HG02852 (cell line): ENCODE results near the gene MARS1.

Experiments
- ATAC-seq: cut with Tn5 transposase; IDR thresholded peaks from one replicate; pipeline ENCODE4 v1.9.1; 2021; ENCODE audit warnings: mild to moderate bottlenecking, moderate library complexity; ENCODE audit not compliant: unreplicated experiment

The MARS1 gene

DNA sequence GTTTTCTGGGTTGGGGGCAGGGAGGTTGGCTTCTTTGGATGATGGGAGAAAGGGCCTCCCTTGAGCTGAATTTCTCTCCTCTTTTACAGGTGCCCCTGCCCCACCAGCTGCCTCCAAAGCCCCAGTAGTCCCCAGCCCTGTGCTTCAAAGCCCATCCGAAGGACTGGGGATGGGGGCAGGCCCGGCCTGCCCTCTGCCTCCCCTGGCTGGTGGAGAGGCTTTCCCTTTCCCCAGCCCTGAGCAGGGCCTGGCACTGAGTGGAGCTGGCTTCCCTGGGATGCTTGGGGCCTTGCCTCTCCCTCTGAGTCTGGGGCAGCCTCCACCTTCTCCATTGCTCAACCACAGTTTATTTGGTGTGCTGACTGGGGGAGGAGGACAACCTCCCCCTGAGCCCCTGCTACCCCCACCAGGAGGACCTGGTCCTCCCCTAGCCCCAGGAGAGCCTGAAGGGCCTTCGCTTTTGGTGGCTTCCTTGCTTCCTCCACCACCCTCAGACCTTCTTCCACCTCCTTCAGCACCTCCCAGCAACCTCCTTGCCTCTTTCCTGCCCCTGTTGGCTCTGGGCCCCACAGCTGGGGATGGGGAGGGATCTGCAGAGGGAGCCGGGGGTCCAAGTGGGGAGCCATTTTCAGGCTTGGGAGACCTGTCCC, 38.7 kb downstream of the MARS1 start:
- no peak for ATAC-seq

GRCh38 chr12:57527184-57527583, 39.3 kb downstream of the MARS1 start:
- ATAC-seq, result no peak

DNA sequence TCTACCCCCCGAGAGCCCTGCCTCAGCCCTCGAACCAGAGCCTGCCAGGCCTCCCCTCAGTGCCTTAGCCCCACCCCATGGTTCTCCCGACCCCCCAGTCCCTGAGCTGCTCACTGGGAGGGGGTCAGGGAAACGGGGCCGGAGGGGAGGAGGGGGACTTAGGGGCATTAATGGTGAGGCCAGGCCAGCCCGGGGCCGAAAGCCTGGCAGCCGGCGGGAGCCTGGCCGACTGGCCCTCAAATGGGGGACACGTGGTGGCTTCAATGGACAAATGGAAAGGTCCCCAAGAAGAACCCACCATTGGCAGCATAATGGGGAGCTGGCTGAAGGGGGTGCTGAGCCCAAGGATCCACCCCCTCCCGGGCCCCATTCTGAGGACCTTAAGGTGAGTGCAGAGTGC, 40.3 kb downstream of the MARS1 start:
- no peak for ATAC-seq

DNA sequence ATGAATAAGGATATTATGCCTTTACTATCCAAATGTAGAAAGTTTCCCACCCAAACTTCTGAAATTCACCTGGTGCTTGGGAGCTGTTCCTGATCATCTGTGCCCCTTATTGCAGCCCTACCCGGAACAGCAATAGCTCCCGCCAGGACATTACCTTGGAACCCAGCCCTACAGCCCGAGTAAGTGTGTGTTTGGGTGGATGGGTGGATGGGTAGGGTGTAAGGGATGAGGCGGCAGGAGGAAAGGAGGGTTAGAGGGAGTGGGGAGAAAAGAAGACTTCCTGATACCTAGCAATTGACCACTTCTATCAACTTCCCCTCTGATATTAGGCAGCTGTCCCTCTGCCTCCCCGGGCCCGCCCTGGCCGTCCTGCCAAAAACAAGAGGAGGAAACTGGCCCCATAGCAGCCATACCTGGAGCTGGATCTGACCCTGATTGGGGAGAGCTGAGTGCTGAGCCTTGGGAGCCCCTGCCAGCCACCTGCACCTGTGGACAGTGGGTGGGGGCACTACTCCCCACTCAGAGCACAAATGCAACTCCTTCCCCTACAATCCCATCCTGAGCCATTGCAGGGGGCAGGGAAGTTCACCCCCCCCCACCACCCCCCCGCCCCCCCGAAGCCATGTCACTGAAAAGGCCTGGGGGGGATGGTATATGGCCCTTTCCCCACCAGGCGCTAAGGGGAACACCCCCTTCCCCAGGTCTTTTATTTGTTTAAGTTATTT, 41.1 kb downstream of the MARS1 start:
- no peak for ATAC-seq

- no peak for ATAC-seq
Observed at GRCh38 chr12:57529831-57530230, 42.0 kb downstream of the MARS1 start.

DNA sequence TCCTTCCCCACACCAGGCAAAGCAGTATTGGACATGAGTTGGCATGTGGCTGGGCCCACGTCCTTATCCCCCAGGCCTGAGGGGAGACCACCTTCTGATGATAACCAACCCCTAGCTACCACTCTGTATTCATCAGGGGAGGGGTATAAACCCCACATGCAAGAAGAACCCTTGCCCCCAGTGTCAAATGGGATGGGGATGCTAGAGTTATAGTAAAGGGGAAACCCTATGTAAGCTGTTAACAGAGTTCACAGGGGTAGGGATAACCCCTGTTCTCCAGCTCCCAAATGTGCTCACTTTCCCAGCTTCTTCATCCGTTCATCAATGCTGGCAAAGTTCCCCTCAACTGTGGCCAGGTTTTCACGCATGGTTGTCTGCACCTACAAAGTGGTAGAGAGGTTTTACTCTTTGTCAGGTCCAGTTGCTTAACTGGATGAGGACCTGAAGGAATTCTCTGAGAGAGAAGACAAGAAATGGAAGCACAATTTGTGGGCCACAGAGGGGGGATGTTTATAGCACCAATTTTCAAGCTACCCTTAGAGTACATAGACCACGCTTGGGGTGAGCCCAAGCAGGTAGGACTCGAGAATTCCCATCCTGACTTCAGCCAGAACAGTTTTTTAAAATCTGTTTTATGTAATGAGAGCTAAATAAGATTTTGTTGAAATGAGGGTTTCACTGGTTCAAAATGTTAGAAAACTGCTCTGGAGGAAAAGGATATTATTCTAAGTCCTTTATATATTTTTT, 42.7 kb downstream of the MARS1 start:
- no peak for ATAC-seq

DNA sequence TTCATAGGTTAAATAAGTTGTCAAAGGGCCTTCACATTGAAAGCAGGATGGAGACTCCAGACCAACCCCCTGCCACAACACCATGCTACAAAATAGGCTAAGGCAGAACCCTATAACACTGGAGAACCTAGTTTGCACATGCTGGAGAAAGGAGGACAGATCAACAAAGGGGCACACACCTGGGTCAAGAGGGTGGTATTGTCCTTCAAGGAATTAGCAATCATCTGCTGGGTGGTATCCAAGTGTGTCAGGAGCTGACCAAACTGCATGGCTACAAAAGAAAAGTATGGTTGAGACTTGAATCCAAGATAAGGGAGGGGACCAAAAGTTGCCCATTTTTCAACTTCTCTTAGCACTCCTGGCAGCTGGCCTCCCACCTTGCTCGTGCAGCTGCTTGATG, 44.0 kb downstream of the MARS1 start:
- no peak for ATAC-seq

- no peak for ATAC-seq
Observed at GRCh38 chr12:57533108-57533507, 45.2 kb downstream of the MARS1 start.

GRCh38 chr12:57534250-57534649, 46.4 kb downstream of the MARS1 start:
- no peak for ATAC-seq

- no peak for ATAC-seq
Observed at GRCh38 chr12:57534991-57535543, 47.2 kb downstream of the MARS1 start.

- no peak for ATAC-seq
Observed at GRCh38 chr12:57535764-57536596, 48.1 kb downstream of the MARS1 start.

GRCh38 chr12:57536597-57536942, 48.7 kb downstream of the MARS1 start:
- no peak for ATAC-seq

GRCh38 chr12:57539134-57539768, 51.4 kb downstream of the MARS1 start:
- ATAC-seq, result no peak

DNA sequence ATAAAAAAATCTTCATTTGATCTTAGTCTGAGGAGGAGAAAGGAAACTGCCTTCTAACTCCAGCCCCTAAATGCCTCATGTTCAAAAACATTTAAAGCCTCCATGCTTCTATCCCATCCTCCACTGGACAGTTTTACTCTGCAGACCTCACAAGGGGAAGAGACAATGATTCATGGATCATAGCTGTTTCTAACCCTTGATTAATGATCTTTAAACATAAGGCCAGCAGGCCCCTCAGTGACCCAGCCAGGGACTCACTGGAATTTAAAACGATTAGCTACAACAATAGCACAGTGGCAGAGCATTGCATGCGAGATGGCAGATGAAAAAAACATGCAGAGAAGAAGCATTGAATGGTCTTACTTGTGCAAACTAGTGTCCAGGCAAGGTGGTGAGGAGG, 53.1 kb downstream of the MARS1 start:
- ATAC-seq, result no peak

DNA sequence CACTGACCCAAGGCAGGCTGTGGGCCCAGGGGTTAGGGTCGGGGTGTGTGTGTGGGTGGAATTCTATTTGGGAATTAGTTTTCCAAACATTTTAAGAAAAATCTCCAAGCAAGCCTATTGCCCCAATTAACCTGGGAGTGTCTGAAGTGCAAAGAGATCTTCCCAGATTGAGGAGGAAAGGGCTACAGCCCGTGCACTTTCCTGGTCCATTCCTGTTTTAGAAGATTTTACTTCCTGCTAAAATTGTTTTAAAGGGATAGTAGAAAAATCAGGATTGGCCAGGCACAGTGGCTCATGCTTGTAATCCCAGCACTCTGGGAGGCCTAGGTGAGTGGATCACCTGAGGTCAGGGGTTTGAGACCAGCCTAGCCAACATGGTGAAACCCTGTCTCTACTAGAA, 53.8 kb downstream of the MARS1 start:
- ATAC-seq, result no peak

- ATAC-seq, result no peak
Observed at GRCh38 chr12:57543581-57543980, 55.7 kb downstream of the MARS1 start.

DNA sequence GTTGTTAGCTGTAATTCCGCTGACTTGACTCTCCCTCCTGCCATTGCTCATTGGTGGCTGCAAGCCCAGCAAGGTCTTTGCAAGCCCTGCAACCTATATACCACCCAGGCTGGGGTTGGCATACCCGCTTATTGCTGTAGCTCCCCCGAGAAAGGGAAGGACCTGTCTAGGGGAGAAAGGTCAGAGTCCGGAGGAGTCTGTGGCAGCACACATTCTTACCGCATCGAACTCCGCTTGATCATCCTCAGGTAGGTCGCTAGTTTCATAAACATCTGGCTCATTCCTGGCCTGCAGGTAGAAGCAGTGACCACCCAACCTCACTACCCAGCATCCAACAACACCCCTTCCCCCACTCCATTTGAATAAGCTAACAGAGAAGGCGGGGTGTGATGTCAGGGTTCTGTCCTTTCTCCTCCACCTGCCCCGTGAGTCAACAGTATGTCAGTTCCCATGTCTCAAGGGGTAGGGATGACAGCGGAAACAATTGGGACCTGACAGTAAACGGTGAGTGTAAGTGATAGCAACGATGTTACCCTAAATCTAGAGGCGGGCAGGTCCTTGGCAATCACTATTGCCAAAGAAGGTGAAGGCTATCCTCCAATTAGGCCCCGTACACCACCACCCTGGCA, 58.1 kb downstream of the MARS1 start:
- ATAC-seq, result no peak

- peak; percentile 99 for ATAC-seq
Observed at GRCh38 chr12:57546438-57547287, 58.8 kb downstream of the MARS1 start, which contains the start of gene DCTN2. TSS of gene DCTN2 (minus strand) at chr12:57547192. CDS start at chr12:57547063, 129 bp downstream.
